ENCODE measurements around the gene SH2B3. TPM values are rescaled to one million over a fixed set of nuclear protein-coding genes. Genes with fewer than 3 reads are reported as not detected.
A peak's percentile ranks its signal among the peaks of the same experiment; 100 is the strongest.

SH2B3 gene
- total RNA-seq, 1 experiment from 2014 or later = 40.3 TPM

- H4K5ac ChIP-seq (ENCODE audit: insufficient read length, low read depth, low read length) = no peak overlapping the region
- H4K8ac ChIP-seq (replicated peaks; ENCODE audit: insufficient read length, low read depth, low read length) = no peak overlapping the region
- WGBS (ENCODE audit: extremely low coverage, insufficient read length, low lambda C conversion rate) = no CpG with 5 or more reads among the region's 8 CpGs
- peaks cover 55% of the 10 kb centered on the region; the same call in 1 of the 2 replicates for H3K79me2 ChIP-seq (ENCODE audit: insufficient read depth, low read length)
- no peak for DNase-seq
- H3K9me3 Mint-ChIP-seq = no peaks in the 10 kb centered on the region
- H2BK5ac ChIP-seq (ENCODE audit: insufficient read length, low read length) = no peak overlapping the region
- H2AK5ac ChIP-seq (ENCODE audit: insufficient read length, low read length) = no peak overlapping the region
- no peaks in the 10 kb centered on the region for H4K20me1 ChIP-seq (ENCODE audit: control insufficient read depth, insufficient read depth, insufficient read length)
- H4K91ac ChIP-seq (ENCODE audit: insufficient read length, low read depth, low read length) = no peak overlapping the region
- H2BK15ac ChIP-seq (ENCODE audit: low read depth, low read length) = no peak overlapping the region
- peak overlapping the region in 1 of 3 experiments; percentile 31; a peak in 1 of 7 replicates for H3K27ac Mint-ChIP-seq
- H3K27ac ChIP-seq (ENCODE audit: insufficient read length, low read depth, low read length) = no peak overlapping the region
- H3K56ac ChIP-seq (ENCODE audit: insufficient read length, low read depth, low read length) = no peak overlapping the region
- no peak overlapping the region for H3T11ph ChIP-seq (ENCODE audit: low read length)
- no peak overlapping the region for H3K14ac ChIP-seq (ENCODE audit: insufficient read depth, low read length)
- H3K23ac ChIP-seq (ENCODE audit: insufficient read length, low read depth, low read length) = no peak overlapping the region
- no peak for TF ChIP-seq CTCF (conservative IDR thresholded peaks at IDR 0.05)
- H3K4ac ChIP-seq (ENCODE audit: low read depth, low read length) = no peak overlapping the region
- no peak overlapping the region for H3K18ac ChIP-seq (ENCODE audit: insufficient read length, low read depth, low read length)
- H2BK12ac ChIP-seq (ENCODE audit: insufficient read length, low read depth, low read length) = no peak overlapping the region
- peaks cover 8% of the 10 kb centered on the region for H3K79me1 ChIP-seq (ENCODE audit: insufficient read depth, low read depth, low read length, poor library complexity, severe bottlenecking)
- no peak overlapping the region for H3K9ac ChIP-seq (ENCODE audit: extremely low read depth, insufficient read length, low read length)
- H2AFZ ChIP-seq (ENCODE audit: low read length) = no peak overlapping the region
- H3K27me3 Mint-ChIP-seq (ENCODE audit: low read depth) = no peaks in the 10 kb centered on the region; the same call in 1 of the 2 replicates
- no peak overlapping the region for H3K4me3 Mint-ChIP-seq
- peaks cover 11% of the 10 kb centered on the region for H3K23me2 ChIP-seq (ENCODE audit: insufficient read length, low read depth, low read length, poor library complexity, severe bottlenecking)
- peaks cover 62 to 72% of the 10 kb centered on the region in 2 experiments for H3K4me1 Mint-ChIP-seq
- H3K4me1 ChIP-seq (ENCODE audit: insufficient read depth, low read length) = peaks cover 6% of the 10 kb centered on the region
- H3K4me2 ChIP-seq (ENCODE audit: insufficient read depth, insufficient read length, low read length) = no peak overlapping the region
- H3K36me3 Mint-ChIP-seq (ENCODE audit: insufficient read depth in 1 of 3, low read depth in 3 of 3) = peaks cover 3 to 9% (median 5%) of the 10 kb centered on the region in 3 experiments; a peak in 4 of 7 replicates
- H2BK120ac ChIP-seq (ENCODE audit: low read depth, low read length, poor library complexity, severe bottlenecking) = no peak overlapping the region
- no peak overlapping the region for H2BK20ac ChIP-seq (ENCODE audit: low read depth, low read length, poor library complexity, severe bottlenecking)
- H3K9me3 ChIP-seq (ENCODE audit: control insufficient read depth, low read depth, low read length) = no peaks in the 10 kb centered on the region
- no peaks in the 10 kb centered on the region for H3K27me3 ChIP-seq (ENCODE audit: insufficient read depth, low read length)
Measured at GRCh38 chr12:111411185-111411764, 5.6 kb downstream of the SH2B3 start.

Measured in H9 (cell line).